NCI-H1930 (cell line): ENCODE measurements around the gene ILDR1.

ENCODE experiments used
- DNase-seq, 2 experiments: peaks; one replicate each; lab custom pipeline; 2025; lab: John Stamatoyannopoulos, UW

ILDR1 gene

GRCh38 chr3:122014741-122015140 lies 7.3 kb downstream of the ILDR1 start:
- no peak for DNase-seq

- DNase-seq = no peak
These were observed 8.6 kb downstream of the ILDR1 start for GRCh38 chr3:122013448-122013925.

- no peak for DNase-seq
These were observed 9.2 kb downstream of the ILDR1 start for GRCh38 chr3:122012821-122013220.

- DNase-seq = no peak
These were observed 10.7 kb downstream of the ILDR1 start for GRCh38 chr3:122011396-122011795.

GRCh38 chr3:122010506-122010905 lies 11.5 kb downstream of the ILDR1 start:
- no peak for DNase-seq

GRCh38 chr3:122008166-122008565 lies 13.9 kb downstream of the ILDR1 start:
- no peak for DNase-seq

GRCh38 chr3:122006267-122006666 lies 15.8 kb downstream of the ILDR1 start:
- DNase-seq = no peak

- DNase-seq = no peak
These were observed 17.0 kb downstream of the ILDR1 start for GRCh38 chr3:122004991-122005565.

- DNase-seq = no peak
These were observed 17.9 kb downstream of the ILDR1 start for GRCh38 chr3:122004107-122004506.

GRCh38 chr3:122003606-122004005 lies 18.4 kb downstream of the ILDR1 start:
- DNase-seq = no peak

GRCh38 chr3:122003112-122003511 lies 18.9 kb downstream of the ILDR1 start:
- no peak for DNase-seq

GRCh38 chr3:122002611-122003010 lies 19.4 kb downstream of the ILDR1 start:
- DNase-seq = no peak

GRCh38 chr3:122001892-122002291 lies 20.2 kb downstream of the ILDR1 start:
- no peak for DNase-seq

GRCh38 chr3:122000936-122001605 lies 21.0 kb downstream of the ILDR1 start:
- no peak for DNase-seq

- DNase-seq = no peak
These were observed 22.1 kb downstream of the ILDR1 start for GRCh38 chr3:121999931-122000330.

- no peak for DNase-seq
These were observed 23.2 kb downstream of the ILDR1 start for GRCh38 chr3:121998611-121999473.

GRCh38 chr3:121998030-121998580 lies 23.9 kb downstream of the ILDR1 start:
- no peak for DNase-seq

- no peak for DNase-seq
These were observed 24.7 kb downstream of the ILDR1 start for GRCh38 chr3:121997372-121997771.

GRCh38 chr3:121996441-121996840 lies 25.6 kb downstream of the ILDR1 start:
- no peak for DNase-seq

- peak; percentile 6 to 7 for DNase-seq
These were observed 26.6 kb downstream of the ILDR1 start for GRCh38 chr3:121995161-121996137.

GRCh38 chr3:121994551-121994950 lies 27.5 kb downstream of the ILDR1 start:
- DNase-seq = no peak
